RKO (cell line): ENCODE data around the gene EFNA4.
"Not testable (repeated sequence)": the region's sequence is repeated elsewhere in the genome, so short reads cannot be mapped to it uniquely, and the experiment has no call there.

Source experiments
- DNase-seq: peaks from one replicate; pipeline ENCODE4 v3.0.0-alpha.2; 2016; ENCODE audit warnings: low spot score

EFNA4 gene

DNA sequence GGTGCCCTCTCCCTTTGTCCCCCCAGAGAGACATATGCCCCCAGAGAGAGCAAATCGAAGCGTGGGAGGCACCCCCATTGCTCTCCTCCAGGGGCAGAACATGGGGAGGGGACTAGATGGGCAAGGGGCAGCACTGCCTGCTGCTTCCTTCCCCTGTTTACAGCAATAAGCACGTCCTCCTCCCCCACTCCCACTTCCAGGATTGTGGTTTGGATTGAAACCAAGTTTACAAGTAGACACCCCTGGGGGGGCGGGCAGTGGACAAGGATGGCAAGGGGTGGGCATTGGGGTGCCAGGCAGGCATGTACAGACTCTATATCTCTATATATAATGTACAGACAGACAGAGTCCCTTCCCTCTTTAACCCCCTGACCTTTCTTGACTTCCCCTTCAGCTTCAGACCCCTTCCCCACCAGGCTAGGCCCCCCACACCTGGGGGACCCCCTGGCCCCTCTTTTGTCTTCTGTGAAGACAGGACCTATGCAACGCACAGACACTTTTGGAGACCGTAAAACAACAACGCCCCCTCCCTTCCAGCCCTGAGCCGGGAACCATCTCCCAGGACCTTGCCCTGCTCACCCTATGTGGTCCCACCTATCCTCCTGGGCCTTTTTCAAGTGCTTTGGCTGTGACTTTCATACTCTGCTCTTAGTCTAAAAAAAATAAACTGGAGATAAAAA is 23.5 kb downstream of the EFNA4 start:
- no peak for DNase-seq

DNA sequence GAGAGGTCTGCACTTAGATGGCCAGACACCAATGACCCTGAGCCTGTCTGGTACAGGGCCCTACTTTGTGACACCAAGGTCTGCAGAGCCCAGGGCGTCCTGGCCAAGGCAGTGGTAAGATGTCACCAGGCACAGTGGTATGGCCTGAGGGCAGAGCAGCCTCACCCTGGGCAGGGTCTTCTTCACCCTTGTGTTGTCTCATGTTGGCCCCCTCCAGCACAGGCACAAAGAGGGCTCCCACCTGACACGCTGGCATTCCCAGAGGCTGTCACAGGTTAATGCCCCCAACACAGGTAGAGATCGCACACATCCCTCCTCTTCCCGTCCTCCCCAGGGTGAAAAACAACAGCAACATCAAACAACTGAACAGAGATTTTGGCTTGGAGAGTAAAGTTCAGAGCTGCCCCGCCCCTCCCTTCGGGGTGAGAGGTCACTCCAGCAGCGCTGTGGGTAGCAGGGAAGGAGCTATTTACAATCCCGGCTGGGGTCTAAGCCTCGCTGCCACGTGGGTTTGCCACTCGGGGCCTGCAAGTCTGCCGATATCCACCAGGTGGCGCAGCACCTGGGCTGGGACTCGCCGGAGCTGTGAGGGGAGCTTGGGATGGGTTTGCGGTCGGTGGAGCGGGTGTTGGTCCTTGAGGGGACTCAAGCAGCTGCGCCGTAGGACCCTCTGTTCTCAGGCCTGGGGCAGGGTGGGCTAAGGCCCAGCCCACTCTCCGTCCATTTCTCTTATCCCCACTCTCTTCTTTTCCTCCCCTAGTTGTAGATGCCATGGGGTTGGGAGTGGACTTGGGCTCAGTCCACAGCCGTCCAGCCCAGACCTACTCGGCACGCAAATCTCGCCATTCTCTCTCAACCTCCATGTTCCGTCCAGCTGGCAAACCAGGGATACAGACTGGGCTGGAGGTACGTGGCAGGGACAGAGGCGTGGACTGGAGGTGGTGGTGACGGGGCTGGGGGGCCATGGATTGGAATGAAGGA is 27.8 kb downstream of the EFNA4 start:
- peak; percentile 69 for DNase-seq

DNA sequence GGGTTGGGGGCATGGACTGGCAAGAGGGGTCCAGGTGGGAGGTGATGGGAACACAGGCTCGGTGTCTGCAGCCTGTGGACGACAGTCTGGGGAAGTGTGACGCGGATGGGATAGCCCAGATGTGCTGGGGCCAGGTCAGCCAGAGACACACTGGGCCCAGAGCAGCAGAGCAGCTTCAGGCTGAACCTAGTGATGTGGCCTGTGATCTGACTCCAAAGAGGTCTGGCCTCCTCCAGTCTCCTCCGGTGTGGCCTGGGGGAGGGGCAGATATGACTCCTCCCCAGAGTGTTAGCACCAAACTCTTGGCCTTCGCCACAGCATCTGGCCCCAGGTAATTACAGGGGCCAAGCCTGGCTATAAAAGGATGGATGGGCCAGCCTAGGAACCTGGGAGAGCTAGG is 28.6 kb downstream of the EFNA4 start:
- DNase-seq, result no peak

DNA sequence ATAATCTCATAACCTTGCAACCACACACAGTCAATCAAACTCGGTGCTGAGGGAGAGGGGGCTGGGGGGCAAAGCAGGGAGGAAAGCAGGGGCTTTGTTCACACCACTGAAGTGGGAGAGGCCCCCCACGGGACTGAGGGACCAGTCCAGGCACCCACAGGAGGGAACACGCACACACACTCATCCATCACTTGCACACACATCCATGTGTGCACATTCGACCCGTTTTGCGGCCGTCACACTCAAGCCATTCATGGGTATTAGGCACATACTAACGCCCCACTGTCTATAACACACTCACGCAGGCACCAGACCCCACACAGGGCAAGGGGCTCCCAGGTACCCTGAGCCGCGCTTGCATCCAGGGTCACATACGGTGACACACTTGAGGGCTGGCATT is 29.1 kb downstream of the EFNA4 start:
- no peak for DNase-seq

DNA sequence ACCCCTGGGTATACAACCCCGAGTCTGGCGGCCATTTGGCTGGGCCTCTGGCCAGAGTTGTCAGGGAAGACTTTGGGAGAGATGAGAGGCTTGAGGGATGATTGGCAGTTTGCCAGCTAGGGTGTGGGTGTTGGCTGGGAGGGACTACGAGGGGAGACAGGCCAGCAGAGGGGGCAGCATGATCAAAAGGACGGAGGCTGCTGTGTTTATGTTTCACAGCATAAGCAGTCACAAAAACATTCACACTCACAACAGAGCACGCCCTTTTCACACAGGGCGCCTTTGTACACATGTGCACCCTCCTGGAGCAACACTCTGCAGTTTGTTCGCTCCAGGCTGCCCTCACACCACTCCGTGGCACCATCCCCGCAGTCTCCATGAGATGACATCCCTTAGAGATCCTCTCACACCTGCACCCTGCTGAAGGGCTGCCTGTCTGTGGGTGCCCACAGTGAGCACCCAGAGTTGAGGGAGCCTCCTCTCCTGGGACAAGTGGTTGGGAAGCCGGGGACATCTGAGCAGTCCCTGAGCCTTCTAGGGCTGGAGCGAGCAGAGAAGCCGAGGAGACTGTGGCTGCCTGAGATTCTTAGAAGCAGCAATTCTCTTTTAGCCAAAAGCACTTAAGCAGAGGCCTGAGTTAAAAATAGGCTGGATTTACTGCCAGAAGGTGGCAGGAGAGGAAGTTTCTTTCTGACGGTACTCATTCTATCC is 30.5 kb downstream of the EFNA4 start:
- peak; percentile 64 for DNase-seq

DNA sequence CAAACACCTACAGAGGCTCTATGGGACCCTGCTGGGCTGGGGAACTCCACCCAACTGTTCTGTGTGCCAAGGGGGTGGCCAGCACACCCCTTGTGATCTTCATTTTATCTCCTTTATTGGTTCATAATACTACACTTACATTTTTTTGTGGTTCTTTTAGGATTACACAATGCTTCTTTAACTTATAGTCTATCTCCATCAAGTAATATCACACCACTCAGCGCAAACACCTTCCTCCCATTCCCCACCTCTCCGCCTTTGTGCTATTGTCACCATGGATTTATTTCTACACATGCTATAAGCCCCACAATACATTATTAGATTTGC is 31.0 kb downstream of the EFNA4 start:
- no peak for DNase-seq

DNA sequence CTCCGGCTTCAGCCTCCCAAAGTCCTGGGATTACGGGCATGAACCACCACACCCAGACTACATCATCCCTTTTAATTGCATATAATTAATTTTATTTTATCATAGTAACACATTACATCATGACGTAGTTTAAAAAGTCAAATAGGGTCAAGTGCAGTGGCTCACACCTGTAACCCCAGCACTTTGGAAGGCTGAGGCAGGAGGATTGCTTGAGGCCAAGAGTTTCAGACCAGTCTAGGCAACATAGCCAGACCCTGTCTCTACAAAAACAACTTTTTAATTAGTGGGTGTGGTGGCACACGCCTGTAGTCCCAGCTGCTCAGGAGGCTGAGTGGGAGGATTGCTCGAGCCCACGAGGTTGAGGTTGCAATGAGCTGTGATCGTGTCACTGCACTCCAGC is 35.8 kb downstream of the EFNA4 start:
- no peak for DNase-seq

DNA sequence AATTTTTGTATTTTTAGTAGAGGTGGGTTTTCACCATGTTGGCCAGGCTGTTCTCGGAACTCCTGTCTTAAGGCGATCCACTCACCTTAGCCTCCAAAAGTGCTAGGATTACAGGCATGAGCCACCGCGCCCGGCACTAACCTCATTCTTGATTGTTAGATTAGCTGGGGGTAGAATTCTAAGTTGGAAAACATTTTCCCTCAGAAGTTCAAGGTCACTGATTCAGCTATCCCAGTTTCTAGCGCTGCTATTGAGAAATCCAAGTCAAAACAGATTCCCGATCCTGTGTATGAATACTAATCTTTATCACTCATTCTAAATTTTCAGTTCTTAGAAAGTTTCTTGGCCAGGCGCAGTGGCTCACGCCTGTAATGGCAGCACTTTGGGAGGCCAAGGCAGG is 39.8 kb downstream of the EFNA4 start:
- DNase-seq, result no peak

DNA sequence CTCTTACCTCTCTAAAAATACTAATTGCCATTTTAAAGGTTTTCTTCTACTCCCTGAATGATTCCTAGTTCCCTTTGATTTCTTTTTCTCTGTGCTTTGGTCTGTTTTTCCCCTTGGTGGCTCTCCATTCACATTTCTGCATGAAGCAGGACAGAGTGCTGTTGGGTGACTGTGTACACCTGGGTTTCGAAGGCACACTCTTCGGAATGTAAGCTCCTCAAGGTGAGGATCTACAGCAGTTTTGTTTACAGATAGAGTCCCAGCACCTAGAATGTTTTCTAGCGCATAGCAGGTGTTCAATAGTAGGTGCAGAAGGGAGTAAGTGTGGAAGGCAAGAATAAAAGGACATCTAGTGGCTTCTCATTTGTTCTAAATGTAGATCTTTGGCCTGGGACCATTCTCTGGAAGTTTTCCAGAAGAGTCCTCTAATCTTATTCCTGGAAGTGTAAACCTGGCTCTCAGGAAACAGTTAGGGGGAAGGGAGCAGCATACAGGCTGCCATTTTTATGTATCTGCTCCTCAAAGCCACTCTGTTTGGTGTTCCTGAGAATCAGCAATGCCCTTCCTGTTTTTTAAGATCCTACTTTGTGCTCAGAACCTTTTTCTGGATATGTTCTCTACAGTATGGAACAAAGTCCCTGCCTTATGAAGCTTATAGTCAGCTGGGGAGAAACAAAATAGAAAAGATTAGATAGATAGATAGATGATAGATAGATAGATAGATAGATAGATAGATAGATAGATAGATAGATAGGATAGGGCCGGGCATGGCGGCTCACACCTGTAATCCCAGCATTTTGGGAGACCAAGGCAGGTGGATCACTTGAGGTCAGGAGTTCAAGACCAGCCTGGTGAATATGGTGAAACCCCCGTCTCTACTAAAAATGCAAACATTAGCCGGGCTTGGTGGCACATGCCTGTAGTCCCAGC is 41.3 kb downstream of the EFNA4 start:
- no peak for DNase-seq

DNA sequence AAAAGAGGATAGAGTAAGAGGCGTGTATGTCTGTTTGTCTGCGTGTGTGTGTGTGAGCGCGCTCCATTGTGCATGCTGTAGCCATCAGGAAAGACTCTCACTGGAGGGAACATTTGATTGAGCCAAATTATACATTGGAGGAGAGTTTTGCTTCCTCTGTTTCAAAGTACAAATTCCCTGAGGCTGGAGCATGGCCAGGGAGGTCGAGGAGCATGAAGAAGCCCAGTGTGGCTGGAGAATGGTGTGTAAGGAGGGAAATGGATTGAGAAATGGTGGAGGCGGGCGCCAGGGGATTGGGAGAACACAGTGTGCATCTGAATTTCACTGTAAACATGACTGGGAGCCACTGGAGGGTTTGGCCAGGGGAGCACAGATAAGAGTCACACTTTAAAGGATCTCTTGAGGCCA is 42.1 kb downstream of the EFNA4 start:
- DNase-seq, result no peak

DNA sequence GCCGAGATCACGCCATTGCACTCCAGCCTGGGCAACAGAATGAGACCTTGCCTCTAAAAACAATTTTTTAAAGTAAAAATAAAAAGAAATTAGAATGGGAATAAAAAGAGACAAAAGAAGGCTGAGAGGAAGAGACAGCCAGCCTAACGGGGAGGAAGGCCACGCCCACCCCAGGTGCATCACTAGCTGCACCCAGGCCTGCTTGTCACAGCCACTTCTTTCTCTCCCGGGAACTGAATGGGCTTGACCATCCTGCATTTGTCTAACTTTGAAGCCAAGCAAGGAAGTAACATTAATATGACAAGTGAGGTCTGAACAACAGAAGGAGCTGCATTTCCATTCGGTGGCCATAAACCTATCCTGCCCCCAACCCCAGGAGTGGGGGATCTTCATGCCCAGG is 43.3 kb downstream of the EFNA4 start:
- no peak for DNase-seq

DNA sequence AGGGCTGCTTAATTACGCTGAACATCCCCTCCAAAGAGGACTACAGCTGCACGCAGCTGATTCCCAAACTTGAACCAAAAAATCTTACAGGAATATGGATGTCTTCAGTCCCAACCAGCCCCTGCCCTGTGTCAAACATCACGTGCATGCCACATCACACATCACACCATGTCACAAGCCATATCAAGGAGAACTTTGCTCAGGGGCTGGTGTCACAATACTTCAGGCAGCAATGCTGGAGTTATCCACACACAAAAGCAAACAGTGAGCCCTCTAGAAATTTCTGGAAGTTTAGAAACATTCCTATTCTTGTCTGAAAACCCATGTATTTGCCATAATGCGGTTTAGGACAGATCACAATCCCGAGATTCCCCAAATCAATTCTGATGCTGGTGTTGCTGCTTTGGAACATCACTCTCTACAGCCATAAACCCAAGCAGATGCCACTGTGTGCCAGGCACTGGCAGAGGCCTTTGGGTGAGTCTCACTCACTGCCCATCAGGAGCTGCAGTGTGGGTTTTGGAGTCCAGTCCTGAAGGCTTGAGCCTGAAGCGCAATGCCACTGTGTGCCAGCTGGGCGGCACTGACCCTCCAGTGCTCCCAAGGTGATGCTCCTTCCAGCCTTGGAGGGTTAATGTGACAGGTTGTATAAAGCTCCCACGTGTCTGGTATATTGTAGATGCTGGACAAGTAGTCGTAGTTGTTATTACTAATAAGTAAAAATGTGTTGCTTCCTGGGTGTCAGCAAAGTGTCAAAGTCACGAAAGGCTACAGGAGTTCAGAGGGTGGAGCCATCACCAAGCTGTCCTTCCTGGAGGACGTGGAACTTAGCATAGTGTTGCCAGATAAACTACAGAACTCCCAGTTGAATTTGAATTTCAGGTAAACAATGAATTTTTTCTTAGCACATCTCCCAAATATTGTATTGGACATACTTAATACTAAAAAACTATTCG is 44.0 kb downstream of the EFNA4 start:
- no peak for DNase-seq

DNA sequence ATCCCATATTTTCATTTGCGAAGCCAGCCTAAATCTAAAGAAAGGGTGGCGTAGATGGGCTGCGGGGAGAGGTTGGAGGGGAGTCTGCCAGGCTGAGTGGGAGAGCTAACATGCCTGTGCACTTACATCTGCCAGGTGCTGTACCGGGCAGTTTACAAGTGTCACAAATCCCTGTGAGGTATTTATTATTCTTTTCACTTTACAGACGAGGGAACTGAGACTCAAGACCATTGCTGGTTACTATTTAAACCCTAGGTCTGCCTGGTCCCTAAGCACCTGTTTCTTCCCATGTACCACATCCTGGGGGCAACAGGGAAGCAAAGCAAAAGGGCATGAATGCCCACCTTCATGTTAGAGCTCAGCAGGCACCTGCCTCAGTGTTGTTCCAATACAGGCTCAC is 44.8 kb downstream of the EFNA4 start:
- no peak for DNase-seq

DNA sequence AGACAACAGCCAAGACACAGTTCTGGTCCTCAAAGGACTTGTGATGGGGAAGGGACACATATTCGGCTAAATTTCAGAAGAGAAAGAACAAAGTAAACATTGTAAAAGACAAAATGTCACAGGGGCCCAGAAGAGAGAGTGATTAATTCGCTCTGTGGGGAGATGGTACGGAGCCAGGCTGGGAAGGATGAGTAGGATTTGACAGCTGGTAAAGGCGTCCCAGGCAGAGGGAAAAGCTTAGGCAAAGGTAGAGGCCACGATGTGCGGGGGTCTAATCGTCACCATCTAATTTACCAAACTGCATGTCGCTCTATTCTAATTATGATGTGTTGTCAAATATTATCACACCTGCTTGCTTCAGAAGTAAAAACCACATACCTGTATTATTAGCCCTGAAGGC is 46.8 kb downstream of the EFNA4 start:
- DNase-seq, result no peak

DNA sequence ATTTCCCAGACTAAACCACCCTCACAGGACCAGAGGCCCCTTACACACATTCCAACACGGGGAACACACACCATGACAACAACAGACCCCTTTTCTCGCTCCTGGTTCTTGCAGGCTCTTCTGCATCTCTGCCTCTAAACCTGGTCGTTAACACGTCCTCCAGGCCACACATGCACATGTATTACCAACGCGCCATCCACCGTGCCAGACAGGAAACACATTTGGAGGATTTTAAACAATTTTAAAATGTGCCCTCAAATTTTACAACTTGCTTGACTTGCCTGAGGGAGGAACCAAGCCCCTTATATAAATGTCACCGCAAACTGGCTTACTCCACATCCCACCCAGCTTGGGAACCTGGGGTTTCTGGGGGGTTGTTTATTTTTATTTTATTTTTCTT is 47.3 kb downstream of the EFNA4 start:
- DNase-seq, result no peak

DNA sequence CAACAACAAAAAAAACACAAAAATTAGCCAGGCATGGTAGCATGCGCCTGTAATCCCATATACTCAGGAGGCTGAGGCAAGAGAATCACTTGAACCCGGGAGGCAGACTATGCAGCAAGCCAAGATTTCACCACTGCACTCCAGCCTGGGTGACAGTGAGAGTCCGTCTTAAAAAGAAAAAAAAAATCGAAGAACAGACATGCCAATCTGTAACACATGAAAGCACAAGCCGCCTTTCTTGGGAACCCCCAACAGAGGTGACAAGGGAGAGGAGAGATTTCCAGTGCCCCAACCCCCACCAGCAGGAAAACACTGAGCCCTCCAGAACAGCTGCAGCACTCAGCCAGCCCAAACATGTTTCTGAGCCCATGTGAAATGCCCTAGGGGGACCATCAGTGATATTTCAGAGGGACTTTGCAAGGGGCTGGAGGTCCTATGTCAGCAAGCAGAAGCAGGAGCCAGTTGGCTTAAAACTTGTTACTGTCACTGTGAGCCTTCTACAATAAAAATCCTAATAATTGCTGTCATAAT is 50.0 kb downstream of the EFNA4 start:
- no peak for DNase-seq

DNA sequence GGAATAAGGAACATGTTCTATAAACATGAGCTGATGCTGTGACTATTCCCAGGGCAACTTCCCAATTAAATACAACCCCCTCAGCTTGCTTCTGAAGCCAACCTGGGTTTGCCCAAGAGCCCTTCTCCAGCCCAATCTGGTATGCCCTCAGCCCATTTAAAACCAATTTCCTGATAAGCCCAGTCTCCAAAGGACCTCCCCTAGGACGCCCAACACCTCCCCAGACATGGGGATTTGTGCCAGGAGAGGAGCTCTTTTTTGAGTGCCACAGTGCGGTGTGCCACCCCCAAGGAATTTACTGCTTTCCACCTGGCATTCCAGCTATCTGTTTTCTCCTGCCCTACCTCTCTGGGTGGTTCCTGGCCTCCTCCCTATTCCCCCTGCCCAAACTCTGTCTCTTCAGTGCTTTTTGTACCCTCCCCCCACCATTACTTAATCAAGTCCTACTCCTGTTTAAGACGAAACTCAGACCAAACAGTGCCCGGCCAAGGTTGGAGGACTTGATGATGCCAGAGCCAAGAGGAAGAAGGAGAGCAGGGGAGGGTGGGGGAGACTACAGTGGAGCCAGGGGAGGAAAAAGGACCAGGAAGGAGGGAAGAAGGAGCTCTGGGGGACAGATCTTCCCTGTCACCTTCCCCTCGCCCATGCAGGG is 52.7 kb downstream of the EFNA4 start:
- DNase-seq, result no peak

DNA sequence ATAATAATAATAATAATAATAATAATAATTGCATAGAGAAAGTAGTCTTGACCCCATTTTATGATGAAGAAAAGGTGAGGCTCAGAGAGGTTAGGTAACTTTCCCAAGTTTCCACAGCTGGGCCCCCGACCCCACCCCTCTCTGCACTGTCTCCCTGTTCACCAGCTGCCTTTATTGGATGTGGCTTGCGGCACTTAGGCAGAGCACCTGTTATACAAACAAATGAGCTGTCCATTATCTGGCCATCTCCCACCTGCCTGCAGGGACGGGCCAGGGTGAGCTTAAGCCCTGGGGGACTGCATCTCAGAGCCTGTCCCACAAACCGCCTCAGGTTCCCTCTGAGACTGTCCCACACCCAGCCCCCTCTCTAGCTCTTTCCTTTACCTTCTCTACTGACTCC is 54.1 kb downstream of the EFNA4 start:
- no peak for DNase-seq

DNA sequence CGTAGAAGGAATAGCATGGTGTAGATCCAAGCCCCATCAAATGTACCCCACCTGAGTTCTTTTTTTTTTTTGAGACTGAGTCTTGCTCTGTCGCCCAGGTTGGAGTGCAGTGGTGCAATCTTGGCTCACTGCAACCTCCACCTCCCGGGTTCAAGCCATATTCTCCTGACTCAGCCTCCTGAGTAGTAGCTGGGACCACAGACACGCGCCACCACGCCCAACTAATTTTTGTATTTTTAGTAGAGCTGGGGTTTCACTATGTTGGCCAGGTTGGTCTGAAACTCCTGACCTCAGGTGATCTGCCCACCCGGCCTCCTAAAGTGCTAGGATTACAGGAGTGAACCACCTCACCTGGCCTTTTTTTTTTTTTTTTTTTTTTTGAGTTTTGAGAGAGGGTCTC is 54.5 kb downstream of the EFNA4 start:
- DNase-seq, result not testable (repeated sequence)
